GM13977 (cell line): ENCODE data around the gene RELL2.
A peak's percentile ranks its signal among the peaks of the same experiment; 100 is the strongest.

ENCODE experiments used
- DNase-seq: peaks from one replicate; pipeline ENCODE4 v3.0.0; 2012; ENCODE audit warnings: low spot score
- CTCF ChIP-seq: IDR thresholded peaks from 2 replicates; pipeline ENCODE4 v1.5.1; 2012; ENCODE audit warnings: mild to moderate bottlenecking, control low read depth; ENCODE audit not compliant: insufficient read depth; ENCODE audit errors: extremely low read depth, missing control alignments
- in situ Hi-C: fragments of 300-500 bp; cut with MboI; formaldehyde crosslinking; loops from one replicate; pipeline ENCODE4 v1.12.0; 2022; ENCODE audit warnings: low sequenced_read_pairs, low pct_unique_long_range_greater_than_20kb, mixed read lengths, inconsistent platforms; ENCODE audit not compliant: unreplicated experiment

Gene RELL2

GRCh38 chr5:141638771-141639170, 2.0 kb downstream of the RELL2 start:
- in situ Hi-C loops, result no loop called here
- TF ChIP-seq CTCF, result no peak

DNA sequence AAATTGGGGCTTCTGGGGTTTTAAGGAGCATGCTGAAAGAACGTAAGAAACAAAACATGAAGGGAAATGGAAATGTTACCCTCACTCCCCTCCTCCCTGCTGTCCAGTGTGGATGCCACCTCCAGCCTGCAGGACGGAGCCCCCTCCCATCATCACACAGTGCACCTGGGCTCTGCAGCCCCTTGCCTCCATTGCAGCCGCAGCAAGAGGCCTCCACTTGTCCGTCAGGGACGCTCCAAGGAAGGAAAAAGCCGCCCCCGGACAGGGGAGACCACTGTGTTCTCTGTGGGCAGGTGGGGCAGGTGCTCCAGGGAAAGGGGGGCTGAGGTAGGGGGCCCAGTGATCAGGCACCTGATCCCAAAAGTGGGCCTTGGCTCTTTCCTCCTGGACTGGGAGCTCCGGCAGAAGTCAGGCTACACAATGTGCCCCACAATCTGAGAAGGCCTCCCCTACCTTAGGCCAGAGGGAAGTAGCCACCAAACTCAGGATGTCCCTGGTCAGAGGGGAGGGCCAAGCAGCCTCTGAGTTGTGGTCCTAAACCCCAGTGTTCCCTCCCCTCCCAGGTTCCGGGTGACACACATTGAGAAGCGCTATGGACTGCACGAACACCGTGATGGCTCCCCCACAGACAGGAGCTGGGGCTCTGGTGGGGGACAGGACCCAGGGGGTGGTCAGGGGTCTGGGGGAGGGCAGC, 2.7 kb downstream of the RELL2 start:
- DNase-seq, result no peak
- in situ Hi-C loops, result no loop called here
- no peak for TF ChIP-seq CTCF

More at GRCh38 chr5:141638771-141639170, 2.0 kb downstream of the RELL2 start:
- DNase-seq, result no peak

GRCh38 chr5:141640051-141640415, 3.2 kb downstream of the RELL2 start:
- in situ Hi-C loops, result no loop called here

DNA sequence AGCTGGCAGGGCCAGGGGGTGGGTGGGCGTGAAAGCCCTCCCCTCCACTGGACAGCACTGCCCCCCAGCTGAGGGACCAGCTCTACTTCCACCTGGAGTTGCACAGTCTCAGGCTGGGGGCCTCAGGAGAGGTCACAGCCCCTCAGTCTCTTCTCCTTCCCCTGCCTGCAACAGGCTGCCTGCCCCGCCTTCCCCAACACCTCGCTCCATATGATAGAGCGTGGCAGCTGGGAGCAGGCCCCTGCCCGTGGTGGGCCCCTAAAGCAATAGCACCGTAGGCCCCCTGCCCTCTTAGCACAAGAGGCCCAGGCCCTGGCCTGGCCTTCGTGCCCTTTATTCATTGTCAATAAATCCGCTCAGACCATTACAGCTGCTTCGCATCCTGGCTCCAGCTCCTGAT, 3.9 kb downstream of the RELL2 start:
- in situ Hi-C loops, result no loop called here
- no peak for TF ChIP-seq CTCF

More at GRCh38 chr5:141640051-141640415, 3.2 kb downstream of the RELL2 start:
- DNase-seq, result no peak
- TF ChIP-seq CTCF, result no peak

GRCh38 chr5:141641634-141642267, 5.0 kb downstream of the RELL2 start:
- in situ Hi-C loops, result no loop called here
- DNase-seq, result peak; percentile 72
- no peak for TF ChIP-seq CTCF

More for the DNA sequence above, 3.9 kb downstream of the RELL2 start:
- DNase-seq, result no peak

DNA sequence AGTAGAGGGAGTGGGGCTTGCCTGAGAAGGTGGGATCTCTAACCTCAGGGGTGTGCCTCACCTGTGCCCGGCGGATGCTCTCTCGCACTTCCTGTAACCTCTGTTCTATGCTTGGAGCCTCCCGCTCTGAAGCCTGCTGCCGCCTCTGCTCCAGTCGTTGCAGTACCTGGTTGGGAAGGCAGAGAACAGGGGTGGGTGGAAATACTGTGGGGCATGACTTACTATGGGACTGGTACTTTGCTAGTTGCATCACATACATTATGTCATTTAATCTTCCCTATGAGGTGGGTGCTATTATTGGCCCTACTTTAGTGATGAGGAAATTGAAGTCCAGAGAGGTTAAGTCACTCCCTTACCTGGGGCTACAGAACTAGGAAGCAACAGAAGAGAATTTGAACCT, 9.2 kb downstream of the RELL2 start:
- DNase-seq, result no peak
- TF ChIP-seq CTCF, result no peak
- in situ Hi-C loops, result no loop called here
